Right lobe of liver (tissue), 6 donors: ENCODE results near the gene ZNF618. TPM values are rescaled to one million over a fixed set of nuclear protein-coding genes. Genes with fewer than 3 reads are reported as not detected.

Experiments used
- ATAC-seq, 4 donors: fragments of 200-7000 bp; cut with Tn5 transposase; one replicate each; pipeline ENCODE4 v1.9.1; 2020; ENCODE audit warnings: mild to moderate bottlenecking in 4 of 4, moderate library complexity in 4 of 4
- DNase-seq, 3 donors: peaks; one replicate each; pipeline ENCODE4 v3.0.0-alpha.2; 2020
- H3K27ac ChIP-seq, 3 donors: fragments of 200-600 bp; one replicate each; pipeline ENCODE4 v1.8.0; 2022
- H3K27me3 ChIP-seq, 2 donors: fragments of 200-600 bp; one replicate each; pipeline ENCODE4 v1.8.0; 2022
- H3K36me3 ChIP-seq, 4 donors: fragments of 200-600 bp; sonication (generic) in 1 of 4; one replicate each; pipeline versions ENCODE4 v1.5.1 to v1.8.0; 2017 to 2022; ENCODE audit warnings: control low read depth in 1 of 4
- H3K4me1 ChIP-seq, 4 donors: fragments of 200-600 bp; sonication (generic) in 1 of 4; one replicate each; pipeline versions ENCODE4 v1.5.1 to v1.8.0; 2017 to 2022; ENCODE audit warnings: control low read depth in 1 of 4
- H3K4me3 ChIP-seq, 3 donors: fragments of 200-600 bp; one replicate each; pipeline ENCODE4 v1.8.0; 2022
- H3K9me3 ChIP-seq, 4 donors: fragments of 200-600 bp; sonication (generic) in 1 of 4; one replicate each; pipeline versions ENCODE4 v1.5.1 to v1.8.0; 2017 to 2022; ENCODE audit warnings: control low read depth in 1 of 4
- CTCF ChIP-seq, 4 donors: fragments of 200-600 bp in 3 of 4; fragments of 450-650 bp in 1 of 4; IDR thresholded peaks; one replicate each; pipeline versions ENCODE4 v1.5.1 to v1.8.0; 2016 to 2022; ENCODE audit warnings: antibody characterized with exemption in 4 of 4, mild to moderate bottlenecking in 2 of 4
- POLR2A ChIP-seq: fragments of 450-650 bp; IDR thresholded peaks from one replicate; pipeline ENCODE4 v1.6.1; 2017; ENCODE audit warnings: antibody characterized with exemption, mild to moderate bottlenecking
- WGBS: methylation state at CpG from one replicate; pipeline ENCODE4 v1.1.6; 2018; ENCODE audit warnings: low coverage, low lambda C conversion rate; ENCODE audit not compliant: insufficient coverage; ENCODE audit errors: missing lambda C conversion rate; 5-methylcytosine and 5-hydroxymethylcytosine counted together
- intact Hi-C, 2 donors: fragments of 100-400 bp; cut with DNase I; formaldehyde crosslinking; loops; one replicate each; pipeline versions ENCODE4 v1.11.2 to v1.14.1; 2022
- total RNA-seq, 6 experiments: library from RNA; depleted of rRNA in 2 of 6; stranded (reverse); fragments of >200 nt in 2 of 6; fragmentation: NEBNext Ultra II Directional in 3 of 6; extraction: Animal tissue kit (Norgen Biotek cat#: 25700) in 3 of 6; gene quantifications; one replicate each; pipeline versions ENCODE4 v1.1.0 to v1.2.4, GENCODE V29; 2016 to 2023
- donor health status: DM: no; HTN: yes; CAD: no.
- donor health status: DM: no; HTN: no; CAD: no.
- donor health status: DM: no; HTN: no; CAD: no.
- donor health status: DM: no; HTN: yes; CAD: no.
- donor health status: DM: no; HTN: yes; CAD: no.

The ZNF618 gene
- total RNA-seq, 6 experiments from 2014 or later = 2.9 to 7.9 (median 6.0) TPM

- DNase-seq (no peak), ATAC-seq (no peak)
- H3K4me1 ChIP-seq = peaks cover 0 to 3% (median 0%) of the 10 kb centered on the region in 4 donors
- no peaks in the 10 kb centered on the region for H3K27me3 ChIP-seq
- intact Hi-C loops = no loop called here
- H3K9me3 ChIP-seq = peaks cover 0 to 7% (median 0%) of the 10 kb centered on the region in 4 donors
- no peak overlapping the region for H3K4me3 ChIP-seq
- TF ChIP-seq POLR2A (no peak), CTCF (IDR thresholded peaks at IDR 0.05) (no peak)
- WGBS = 87% methylated on average over 5 of the region's 5 CpGs
- no peak overlapping the region for H3K27ac ChIP-seq
- H3K36me3 ChIP-seq = no peaks in the 10 kb centered on the region
Observed at GRCh38 chr9:113930390-113930783, 54.3 kb downstream of the ZNF618 start.

- no peaks in the 10 kb centered on the region for H3K27me3 ChIP-seq
- ATAC-seq (no peak), DNase-seq (no peak)
- no peak overlapping the region for H3K4me3 ChIP-seq
- H3K27ac ChIP-seq = no peak overlapping the region
- no peaks in the 10 kb centered on the region for H3K36me3 ChIP-seq
- 94% methylated on average over 5 of the region's 5 CpGs for WGBS
- H3K9me3 ChIP-seq = peaks cover 0 to 7% (median 0%) of the 10 kb centered on the region in 4 donors
- TF ChIP-seq CTCF (IDR thresholded peaks at IDR 0.05) (no peak), POLR2A (no peak)
- intact Hi-C loops = no loop called here
- H3K4me1 ChIP-seq = peaks cover 0 to 3% (median 0%) of the 10 kb centered on the region in 4 donors
Observed at GRCh38 chr9:113931140-113931539, 55.0 kb downstream of the ZNF618 start.

- H3K9me3 ChIP-seq = peaks cover 0 to 7% (median 0%) of the 10 kb centered on the region in 4 donors
- DNase-seq = no peak
- no peak overlapping the region for H3K27ac ChIP-seq
- H3K36me3 ChIP-seq = no peaks in the 10 kb centered on the region
- intact Hi-C loops = no loop called here
- WGBS = 86% methylated on average over 4 of the region's 4 CpGs
- no peak for ATAC-seq
- peaks cover 0 to 3% (median 0%) of the 10 kb centered on the region in 4 donors for H3K4me1 ChIP-seq
- H3K27me3 ChIP-seq = no peaks in the 10 kb centered on the region
- no peak for TF ChIP-seq POLR2A
- no peak for TF ChIP-seq CTCF (IDR thresholded peaks at IDR 0.05)
- no peak overlapping the region for H3K4me3 ChIP-seq
Observed at GRCh38 chr9:113931777-113932176, 55.7 kb downstream of the ZNF618 start.

- Histone ChIP-seq H3K4me1 (peaks cover 0 to 3% (median 0%) of the 10 kb centered on the region in 4 donors), H3K27me3 (no peaks in the 10 kb centered on the region), H3K9me3 (peaks cover 0 to 7% (median 0%) of the 10 kb centered on the region in 4 donors), H3K4me3 (no peak overlapping the region), H3K36me3 (no peaks in the 10 kb centered on the region), H3K27ac (no peak overlapping the region)
- intact Hi-C loops = no loop called here
- TF ChIP-seq POLR2A (no peak), CTCF (IDR thresholded peaks at IDR 0.05) (no peak)
- ATAC-seq (peak in 3 of 4 donors; percentile 46 to 57 (median 48)), DNase-seq (peak in 1 of 3 donors; percentile 60)
- 63% methylated on average over 8 of the region's 8 CpGs for whole genome bisulfite sequencing
Observed at GRCh38 chr9:113932906-113933584, 56.9 kb downstream of the ZNF618 start.
